H1 (cell line): ENCODE measurements around the gene C2CD4D. TPM values are rescaled to one million over a fixed set of nuclear protein-coding genes. Genes with fewer than 3 reads are reported as not detected.

ENCODE experiments used
- CHD2 ChIP-seq: IDR thresholded peaks from 2 replicates; pipeline ENCODE4 v1.6.1; 2012; ENCODE audit warnings: low read length, improper control_type of control experiment
- GABPA ChIP-seq: IDR thresholded peaks from 2 replicates; pipeline ENCODE4 v1.6.1; 2011; ENCODE audit warnings: mild to moderate bottlenecking, low read length, moderate library complexity, borderline replicate concordance; ENCODE audit not compliant: insufficient read depth
- HDAC6 ChIP-seq: IDR thresholded peaks from one replicate; pipeline ENCODE4 v1.7.1; 2012; ENCODE audit warnings: low read depth, mild to moderate bottlenecking, inconsistent platforms, low read length, moderate library complexity
- KDM4A ChIP-seq: IDR thresholded peaks from one replicate; pipeline ENCODE4 v1.7.1; 2012; ENCODE audit warnings: low read depth, mild to moderate bottlenecking, moderate library complexity, low read length, inconsistent platforms; ENCODE audit not compliant: severe bottlenecking
- RAD21 ChIP-seq, 2 experiments: IDR thresholded peaks in 1 of 2; conservative IDR thresholded peaks in 1 of 2; 2 replicates each; pipeline ENCODE4 v1.6.1; 2011; ENCODE audit warnings: low read depth in 2 of 2, low read length in 2 of 2, improper control_type of control experiment in 1 of 2, inconsistent platforms in 1 of 2, mild to moderate bottlenecking in 1 of 2, moderate library complexity in 1 of 2
- SIN3A ChIP-seq, 2 experiments: IDR thresholded peaks in 1 of 2; conservative IDR thresholded peaks in 1 of 2; 2 replicates each; pipeline ENCODE4 v1.6.1; 2011 to 2012; ENCODE audit warnings: low read length in 2 of 2, improper control_type of control experiment in 1 of 2, low read depth in 1 of 2, mild to moderate bottlenecking in 1 of 2
- SRF ChIP-seq: IDR thresholded peaks from 2 replicates; pipeline ENCODE4 v1.6.1; 2011; ENCODE audit warnings: mild to moderate bottlenecking, low read depth, low read length, moderate library complexity
- polyA plus RNA-seq, 7 experiments: library from polyadenylated mRNA; depleted of rRNA in 3 of 7; stranded (reverse) in 5 of 7; unstranded in 2 of 7; fragments of >200 nt in 5 of 7; fragments of 200-250 nt in 2 of 7; gene quantifications; 1 replicate in 5 of 7; 2 replicates in 1 of 7; 4 replicates in 1 of 7; pipeline versions ENCODE4 v1.2.1 to v1.2.3, GENCODE V29; 2011 to 2013; ENCODE audit warnings: missing spikeins in 2 of 7, mixed read lengths in 2 of 7
- total RNA-seq: library from RNA; stranded (reverse); fragmentation: NEBNext Ultra II Directional; extraction: Animal tissue kit (Norgen Biotek cat#: 25700); gene quantifications from 2 replicates; pipeline ENCODE4 v1.2.1, GENCODE V29; 2021

Gene C2CD4D
- total and polyA plus RNA-seq, 2 of the 8 experiments (the other 6 are each of a cell fraction or from before 2014, with no cell fraction given): 0.41 to 0.71 TPM

- no peak for TF ChIP-seq SIN3A (conservative IDR thresholded peaks at IDR 0.05 in 1 of 2, IDR thresholded peaks at IDR 0.05 in 1 of 2; ENCODE audit: low read depth in 1 of 2, low read length in 2 of 2)
- TF ChIP-seq RAD21 (IDR thresholded peaks at IDR 0.05 in 1 of 2, conservative IDR thresholded peaks at IDR 0.05 in 1 of 2; ENCODE audit: low read depth in 2 of 2, low read length in 2 of 2): no peak
- no peak for TF ChIP-seq GABPA
- no peak for TF ChIP-seq KDM4A
- no peak for TF ChIP-seq HDAC6
- TF ChIP-seq CHD2: no peak
- no peak for TF ChIP-seq SRF
Measured at GRCh38 chr1:151813271-151813977, 26.2 kb downstream of the C2CD4D start (continued).
